HUES6 (cell line): ENCODE measurements around the gene SELENOI.
"Not testable (repeated sequence)": the region's sequence is repeated elsewhere in the genome, so short reads cannot be mapped to it uniquely, and the experiment has no call there.

Experiments
- H3K27ac ChIP-seq: 2 replicates; pipeline ENCODE4 v1.7.0; 2013; ENCODE audit warnings: low read depth, mild to moderate bottlenecking, low read length, inconsistent platforms
- H3K27me3 ChIP-seq: 2 replicates; pipeline ENCODE4 v1.6.1; 2013; ENCODE audit warnings: low read length; ENCODE audit not compliant: control insufficient read depth, insufficient read depth
- H3K36me3 ChIP-seq: 2 replicates; pipeline ENCODE4 v1.6.1; 2013; ENCODE audit warnings: low read length; ENCODE audit not compliant: control insufficient read depth, insufficient read depth
- H3K4me1 ChIP-seq: 2 replicates; pipeline ENCODE4 v1.6.1; 2013; ENCODE audit warnings: low read length; ENCODE audit not compliant: control insufficient read depth, insufficient read depth
- H3K4me3 ChIP-seq: 2 replicates; pipeline ENCODE4 v1.5.1; 2013; ENCODE audit warnings: low read depth, low read length
- H3K9ac ChIP-seq: one replicate; pipeline ENCODE4 v1.6.1; 2013; ENCODE audit warnings: mild to moderate bottlenecking, low read length
- H3K9me3 ChIP-seq: 2 replicates; pipeline ENCODE4 v1.6.1; 2013; ENCODE audit warnings: low read depth, low read length; ENCODE audit not compliant: control insufficient read depth, insufficient read depth

The SELENOI gene

DNA sequence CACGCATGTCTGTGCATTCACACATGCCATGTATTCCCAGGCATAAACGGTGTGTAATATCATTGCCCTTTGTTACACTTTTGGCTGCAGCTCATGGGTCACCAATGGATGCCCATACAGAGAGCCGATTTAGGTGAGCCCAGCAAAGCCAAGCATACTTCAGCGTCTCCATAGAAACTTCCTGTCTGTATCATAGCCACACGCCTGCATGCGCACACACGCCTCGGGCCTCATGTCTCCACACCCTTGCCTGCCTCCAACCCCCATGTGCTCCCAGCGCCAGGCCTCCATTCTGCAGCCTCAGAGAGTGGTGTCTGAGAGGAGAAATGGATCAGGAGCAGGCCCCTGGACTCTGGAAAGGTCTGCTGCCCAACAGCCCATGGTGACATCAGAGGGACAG lies 33.5 kb upstream of the SELENOI start:
- no peak overlapping the region for H3K9ac ChIP-seq
- no peak overlapping the region for H3K4me3 ChIP-seq
- H3K36me3 ChIP-seq: no peaks in the 10 kb centered on the region
- H3K27me3 ChIP-seq: no peaks in the 10 kb centered on the region
- H3K4me1 ChIP-seq: no peaks in the 10 kb centered on the region
- H3K27ac ChIP-seq: no peak overlapping the region
- H3K9me3 ChIP-seq: no peaks in the 10 kb centered on the region

DNA sequence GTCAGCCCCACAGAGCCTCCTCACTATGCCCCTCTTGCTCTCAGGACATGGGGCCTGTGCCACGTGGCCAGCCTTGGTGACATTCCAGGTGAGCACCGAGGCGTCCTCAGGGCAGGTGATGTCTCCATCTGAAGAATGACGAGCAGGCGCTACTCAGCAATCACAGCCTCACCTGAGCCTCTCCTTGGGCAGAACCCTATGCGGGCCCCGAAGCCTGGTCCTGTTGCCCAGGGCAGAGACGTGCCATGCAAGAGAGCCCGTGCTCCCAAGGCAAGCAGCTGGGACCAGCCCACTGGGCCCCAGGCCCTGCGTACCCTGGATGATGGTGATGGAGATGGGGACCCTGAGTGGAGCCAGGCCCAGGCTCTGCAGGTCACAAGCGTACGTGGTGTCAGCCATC lies 32.5 kb upstream of the SELENOI start:
- Histone ChIP-seq H3K9me3 (no peaks in the 10 kb centered on the region), H3K36me3 (no peaks in the 10 kb centered on the region), H3K27ac (no peak overlapping the region), H3K27me3 (no peaks in the 10 kb centered on the region), H3K9ac (no peak overlapping the region), H3K4me3 (no peak overlapping the region), H3K4me1 (no peaks in the 10 kb centered on the region)

DNA sequence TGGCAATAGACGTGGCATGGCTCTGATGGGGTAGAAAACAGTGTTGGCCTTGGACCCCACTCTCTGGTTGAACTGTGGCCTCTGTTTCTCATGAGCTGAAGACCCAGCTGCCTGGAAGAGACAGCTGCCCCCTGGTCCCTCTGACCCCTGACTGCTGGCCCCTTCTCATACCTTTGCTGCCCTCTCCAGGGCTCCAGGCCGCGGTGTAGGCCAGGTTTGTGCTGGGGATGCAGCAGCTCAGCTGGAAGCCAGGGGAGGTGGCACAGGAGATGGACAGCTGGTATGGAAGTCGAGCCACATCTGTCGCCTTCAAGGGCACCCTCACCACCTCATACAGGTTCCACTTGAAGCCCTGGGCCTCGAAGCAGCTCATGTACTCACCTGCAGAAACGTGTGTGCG lies 31.7 kb upstream of the SELENOI start:
- H3K27me3 ChIP-seq: no peaks in the 10 kb centered on the region
- peaks cover 6% of the 10 kb centered on the region for H3K4me1 ChIP-seq
- no peak overlapping the region for H3K4me3 ChIP-seq
- no peaks in the 10 kb centered on the region for H3K9me3 ChIP-seq
- no peak overlapping the region for H3K9ac ChIP-seq
- H3K36me3 ChIP-seq: no peaks in the 10 kb centered on the region
- H3K27ac ChIP-seq: no peak overlapping the region

DNA sequence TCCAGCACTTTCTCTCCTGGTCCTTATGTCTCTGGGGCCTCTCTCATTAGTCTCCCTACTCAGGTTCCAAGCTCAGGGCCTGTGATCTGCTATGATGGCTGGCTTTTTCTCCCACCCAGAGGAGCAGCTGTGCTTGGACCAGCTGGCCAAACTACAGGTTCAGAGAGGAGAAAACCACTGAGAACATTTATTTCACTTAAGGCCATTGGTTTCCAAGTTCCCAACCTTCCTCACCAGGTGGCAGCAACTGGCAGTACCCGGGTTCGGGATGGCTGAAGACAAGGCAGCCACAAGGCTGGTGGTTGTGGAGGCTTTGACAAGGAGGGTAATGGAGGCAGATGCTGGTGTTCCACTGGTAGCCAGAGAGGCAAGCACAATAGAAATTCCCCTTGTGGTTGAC lies 29.9 kb upstream of the SELENOI start:
- H3K36me3 ChIP-seq: no peaks in the 10 kb centered on the region
- H3K9ac ChIP-seq: no peak overlapping the region
- no peak overlapping the region for H3K27ac ChIP-seq
- peaks cover 6% of the 10 kb centered on the region for H3K4me1 ChIP-seq
- H3K4me3 ChIP-seq: no peak overlapping the region
- H3K9me3 ChIP-seq: no peaks in the 10 kb centered on the region
- no peaks in the 10 kb centered on the region for H3K27me3 ChIP-seq

DNA sequence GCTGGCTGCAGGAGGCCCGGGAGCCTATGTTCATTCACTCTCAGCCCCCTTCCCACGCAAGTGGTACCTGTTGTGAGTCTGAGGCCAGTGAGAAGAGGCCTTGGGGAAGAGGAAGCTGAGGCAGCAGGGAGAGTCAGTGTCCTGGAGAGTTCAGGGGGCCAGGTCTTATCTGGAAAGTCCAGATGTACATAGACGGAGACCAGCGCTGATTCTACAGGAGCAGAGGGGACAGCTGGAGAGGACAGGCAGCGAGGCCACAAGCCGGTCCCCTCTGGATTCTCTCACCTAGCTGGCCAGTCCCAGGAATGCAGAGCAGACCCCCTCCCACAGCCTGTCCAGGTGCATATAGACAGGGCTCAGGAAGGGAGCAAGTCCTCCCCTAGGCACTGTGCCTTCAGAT lies 29.1 kb upstream of the SELENOI start:
- Histone ChIP-seq H3K27me3 (no peaks in the 10 kb centered on the region), H3K27ac (no peak overlapping the region), H3K9me3 (no peaks in the 10 kb centered on the region), H3K36me3 (no peaks in the 10 kb centered on the region), H3K9ac (no peak overlapping the region), H3K4me1 (peaks cover 6% of the 10 kb centered on the region), H3K4me3 (no peak overlapping the region)

DNA sequence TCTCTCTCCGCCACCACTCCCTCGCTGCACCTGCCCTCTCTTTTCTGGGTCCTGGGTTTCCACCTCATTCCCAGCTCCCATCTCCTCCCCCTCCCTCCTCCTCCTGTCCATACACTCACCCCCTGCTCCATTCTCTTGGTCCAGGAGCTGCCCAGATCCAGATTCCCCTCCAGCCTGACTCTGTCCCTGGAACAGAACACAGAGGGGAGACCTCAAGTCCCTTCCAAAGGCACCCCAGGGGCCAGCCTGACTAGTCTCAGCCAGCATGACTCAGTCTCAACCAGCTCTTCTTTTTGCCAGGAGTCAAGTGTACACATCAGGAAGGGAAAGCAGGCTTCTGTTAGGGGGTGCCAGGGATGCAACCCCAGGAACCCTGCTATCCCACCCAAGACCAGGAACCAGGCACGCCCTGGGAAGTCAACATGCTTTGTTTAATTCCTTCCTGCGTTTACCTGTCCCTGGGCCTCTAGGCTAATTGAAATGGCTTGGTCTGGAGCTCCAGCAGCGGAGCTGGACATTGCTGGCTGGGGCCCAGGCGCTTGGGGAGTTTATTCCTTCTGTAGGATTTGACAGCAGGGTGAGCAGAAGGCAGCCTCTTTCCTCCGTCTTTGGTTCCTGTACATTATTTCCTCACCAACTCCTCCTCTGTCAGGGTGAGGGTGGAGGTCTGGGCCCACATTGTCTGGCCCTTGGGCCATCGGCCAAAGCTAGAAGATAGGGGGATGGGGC lies 28.4 kb upstream of the SELENOI start:
- Histone ChIP-seq H3K36me3 (no peaks in the 10 kb centered on the region), H3K27ac (no peak overlapping the region), H3K27me3 (no peaks in the 10 kb centered on the region)

DNA sequence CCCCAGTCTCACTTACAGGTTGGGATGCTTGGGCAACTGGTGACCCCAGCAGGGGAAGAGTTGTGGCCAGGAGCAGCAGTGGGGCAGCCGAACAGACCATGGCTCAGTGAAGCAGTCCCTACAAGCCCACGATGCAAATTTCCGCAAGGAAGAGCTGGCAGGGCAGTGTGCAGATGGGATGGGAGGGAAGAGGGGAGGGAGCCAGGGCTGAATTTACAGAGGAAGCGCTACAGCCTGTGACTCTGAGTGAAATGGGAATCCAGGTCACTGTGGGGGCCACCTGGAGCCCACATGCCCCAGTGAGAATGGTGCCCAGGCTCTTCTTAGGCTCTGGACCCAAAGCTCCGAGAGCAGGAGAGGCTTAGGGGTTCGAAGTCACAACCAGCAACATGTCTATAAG lies 27.0 kb upstream of the SELENOI start:
- Histone ChIP-seq H3K27ac (no peak overlapping the region), H3K9ac (peak overlapping the region; percentile 9)

More for the DNA sequence above, 28.4 kb upstream of the SELENOI start:
- no peaks in the 10 kb centered on the region for H3K9me3 ChIP-seq
- H3K9ac ChIP-seq: no peak overlapping the region
- H3K4me3 ChIP-seq: no peak overlapping the region
- peaks cover 6% of the 10 kb centered on the region for H3K4me1 ChIP-seq

DNA sequence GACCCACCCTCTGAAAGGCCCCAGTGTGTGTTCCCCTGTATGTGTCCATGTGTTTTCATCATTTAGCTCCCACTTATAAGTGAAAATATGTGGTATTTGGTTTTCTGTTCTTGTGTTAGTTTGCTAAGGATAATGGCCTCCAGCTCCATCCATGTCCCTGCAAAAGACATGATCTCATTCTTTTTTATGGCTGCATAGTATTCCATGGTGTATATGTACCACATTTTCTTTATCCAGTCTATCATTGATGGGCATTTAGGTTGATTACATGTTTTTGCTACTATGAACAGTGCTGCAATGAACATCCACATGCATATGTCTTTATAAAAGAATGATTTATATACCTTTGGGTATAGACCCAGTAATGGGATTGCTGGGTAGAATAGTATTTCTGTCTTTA lies 21.5 kb upstream of the SELENOI start:
- not testable (repeated sequence) for H3K9ac ChIP-seq, H3K4me3 ChIP-seq, H3K36me3 ChIP-seq, H3K9me3 ChIP-seq, H3K4me1 ChIP-seq, H3K27me3 ChIP-seq, H3K27ac ChIP-seq

More for the DNA sequence above, 27.0 kb upstream of the SELENOI start:
- no peaks in the 10 kb centered on the region for H3K9me3 ChIP-seq
- H3K4me3 ChIP-seq: peak overlapping the region; percentile 39; the same call in 1 of the 2 replicates
- H3K27me3 ChIP-seq: no peaks in the 10 kb centered on the region
- peaks cover 6% of the 10 kb centered on the region for H3K4me1 ChIP-seq
- H3K36me3 ChIP-seq: no peaks in the 10 kb centered on the region

DNA sequence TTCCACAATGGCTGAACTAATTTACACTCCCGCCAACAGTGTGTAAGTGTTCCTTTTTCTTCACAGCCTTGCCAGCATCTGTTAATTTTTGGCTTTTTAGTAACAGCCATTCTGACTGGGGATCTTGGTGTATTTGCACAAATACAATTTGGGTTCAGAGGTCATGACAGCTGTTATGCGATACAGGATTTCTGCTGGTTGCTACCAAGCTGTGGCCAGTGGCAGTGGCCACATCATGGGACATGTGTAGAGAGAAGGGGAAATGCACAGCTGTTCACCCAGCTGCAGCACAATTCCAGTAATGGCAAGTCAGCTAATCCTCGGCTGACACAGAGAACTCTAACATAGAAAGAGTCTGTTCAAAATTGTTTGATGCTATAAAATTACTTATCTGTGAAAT lies 21.0 kb upstream of the SELENOI start:
- no peak overlapping the region for H3K27ac ChIP-seq
- no peak overlapping the region for H3K4me3 ChIP-seq
- no peaks in the 10 kb centered on the region for H3K36me3 ChIP-seq
- no peaks in the 10 kb centered on the region for H3K27me3 ChIP-seq
- no peaks in the 10 kb centered on the region for H3K9me3 ChIP-seq
- no peak overlapping the region for H3K9ac ChIP-seq
- H3K4me1 ChIP-seq: no peaks in the 10 kb centered on the region

DNA sequence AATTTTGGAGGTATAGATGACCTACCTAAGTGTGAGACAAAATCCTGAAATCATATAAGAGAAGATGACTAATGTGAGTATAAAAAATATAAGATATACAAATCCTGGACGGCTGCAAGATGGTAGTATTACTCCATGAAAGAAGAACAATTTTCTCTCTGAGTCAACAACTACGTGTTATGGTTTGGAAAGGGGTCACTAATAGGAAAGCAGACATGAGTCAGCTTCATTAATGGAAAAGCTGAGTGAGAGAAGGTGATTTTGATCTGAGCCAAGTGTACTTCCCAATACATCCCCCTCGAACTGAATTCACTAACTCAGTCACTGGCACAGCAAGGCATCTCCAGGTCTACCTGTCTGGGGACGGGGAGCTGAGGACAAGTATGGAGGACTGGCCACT lies 20.1 kb upstream of the SELENOI start:
- no peak overlapping the region for H3K4me3 ChIP-seq
- no peaks in the 10 kb centered on the region for H3K9me3 ChIP-seq
- H3K9ac ChIP-seq: no peak overlapping the region
- H3K27me3 ChIP-seq: no peaks in the 10 kb centered on the region
- H3K27ac ChIP-seq: no peak overlapping the region
- H3K4me1 ChIP-seq: no peaks in the 10 kb centered on the region
- no peaks in the 10 kb centered on the region for H3K36me3 ChIP-seq

DNA sequence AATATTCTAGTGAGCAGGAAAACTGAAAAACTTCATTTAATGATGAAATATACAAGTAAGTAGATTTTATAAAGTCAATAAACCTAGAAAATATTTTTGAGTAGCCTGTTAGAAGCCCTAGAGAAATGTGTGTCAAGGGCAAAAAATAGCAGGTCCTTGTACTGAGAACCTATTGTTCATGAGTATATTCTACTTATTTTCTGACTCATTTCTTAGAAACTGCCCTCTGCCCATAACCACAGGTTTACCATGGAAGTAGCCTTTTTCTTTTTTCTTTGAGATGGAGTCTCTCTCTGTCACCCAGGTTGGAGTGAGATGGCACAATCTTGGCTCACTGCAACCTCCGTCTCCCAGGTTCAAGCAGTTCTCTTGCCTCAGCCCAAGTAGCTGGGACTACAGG lies 19.4 kb upstream of the SELENOI start:
- H3K36me3 ChIP-seq: no peaks in the 10 kb centered on the region
- H3K9me3 ChIP-seq: no peaks in the 10 kb centered on the region
- H3K27ac ChIP-seq: no peak overlapping the region
- H3K27me3 ChIP-seq: no peaks in the 10 kb centered on the region
- no peak overlapping the region for H3K9ac ChIP-seq
- no peak overlapping the region for H3K4me3 ChIP-seq
- no peaks in the 10 kb centered on the region for H3K4me1 ChIP-seq
